ENCODE measurements around the gene PRDM13. TPM values are rescaled to one million over a fixed set of nuclear protein-coding genes. Genes with fewer than 3 reads are reported as not detected.
"Not testable (repeated sequence)": the region's sequence is repeated elsewhere in the genome, so short reads cannot be mapped to it uniquely, and the experiment has no call there.

PRDM13 gene
- total RNA-seq, 4 donors from 2014 or later = not detected

- no peaks in the 10 kb centered on the region for H3K9me3 ChIP-seq
- peaks cover 14 to 25% (median 23%) of the 10 kb centered on the region in 4 donors for H3K4me1 ChIP-seq
- in situ Hi-C loops (cut with MboI; ENCODE audit: low pct_ligation_motif_present in 1 of 4, low pct_unique_long_range_greater_than_20kb in 1 of 4, low sequenced_read_pairs in 3 of 4) = no loop called here
- H3K27ac ChIP-seq = no peak overlapping the region
- TF ChIP-seq EP300 (IDR thresholded peaks at IDR 0.05; ENCODE audit: low read depth) = no peak
- no peak for TF ChIP-seq POLR2AphosphoS5 (IDR thresholded peaks at IDR 0.05)
- no peak for TF ChIP-seq CTCF (IDR thresholded peaks at IDR 0.05)
- no peak for TF ChIP-seq POLR2A (IDR thresholded peaks at IDR 0.05)
- peaks cover 90% of the 10 kb centered on the region for H3K27me3 ChIP-seq
- intact Hi-C loops (cut with DNase I; ENCODE audit: low total_unique reads) = loop anchor here (5.0 kb wide), 1 partner anchor 151 kb away; no protein-coding TSS in a partner anchor
- no peaks in the 10 kb centered on the region for H3K36me3 ChIP-seq
- no peak for DNase-seq
- 0 to 10% methylated on average over 1 to 58 of the region's 63 CpGs for WGBS, 2 donors (ENCODE audit: low coverage in 1 of 2)
- peak overlapping the region in 1 of 4 donors; percentile 10 for H3K4me3 ChIP-seq
Measured at GRCh38 chr6:99590728-99591672, 15.6 kb upstream of the PRDM13 start.

- no peak overlapping the region for H3K4me3 ChIP-seq
- H3K27me3 ChIP-seq = peaks cover 95% of the 10 kb centered on the region
- H3K27ac ChIP-seq = no peak overlapping the region
- in situ Hi-C loops (cut with MboI; ENCODE audit: low pct_ligation_motif_present in 1 of 4, low pct_unique_long_range_greater_than_20kb in 1 of 4, low sequenced_read_pairs in 3 of 4) (no loop called here), intact Hi-C loops (cut with DNase I; ENCODE audit: low total_unique reads) (loop anchor here (5.0 kb wide), 1 partner anchor 150 kb away; no protein-coding TSS in a partner anchor)
- TF ChIP-seq CTCF (IDR thresholded peaks at IDR 0.05) (no peak), EP300 (IDR thresholded peaks at IDR 0.05; ENCODE audit: low read depth) (no peak), POLR2A (IDR thresholded peaks at IDR 0.05) (no peak), POLR2AphosphoS5 (IDR thresholded peaks at IDR 0.05) (no peak)
- no peaks in the 10 kb centered on the region for H3K36me3 ChIP-seq
- no peaks in the 10 kb centered on the region for H3K9me3 ChIP-seq
- no peak for DNase-seq
- H3K4me1 ChIP-seq = peaks cover 14 to 25% (median 23%) of the 10 kb centered on the region in 4 donors
- WGBS, 2 donors (ENCODE audit: low coverage in 1 of 2) = 19 to 32% methylated on average over 6 of the region's 6 CpGs
Measured at GRCh38 chr6:99591673-99592364, 14.8 kb upstream of the PRDM13 start.

- TF ChIP-seq POLR2AphosphoS5 (IDR thresholded peaks at IDR 0.05) (no peak), POLR2A (IDR thresholded peaks at IDR 0.05) (no peak), CTCF (IDR thresholded peaks at IDR 0.05) (no peak), EP300 (IDR thresholded peaks at IDR 0.05; ENCODE audit: low read depth) (no peak)
- no peak overlapping the region for H3K27ac ChIP-seq
- H3K36me3 ChIP-seq = no peaks in the 10 kb centered on the region
- intact Hi-C loops (cut with DNase I; ENCODE audit: low total_unique reads) = loop anchor here (5.0 kb wide), 1 partner anchor 149 kb away; no protein-coding TSS in a partner anchor
- peaks cover 14 to 25% (median 23%) of the 10 kb centered on the region in 4 donors for H3K4me1 ChIP-seq
- H3K27me3 ChIP-seq = peaks cover 100% of the 10 kb centered on the region
- in situ Hi-C loops (cut with MboI; ENCODE audit: low pct_ligation_motif_present in 1 of 4, low pct_unique_long_range_greater_than_20kb in 1 of 4, low sequenced_read_pairs in 3 of 4) = no loop called here
- no peak for DNase-seq
- H3K9me3 ChIP-seq = no peaks in the 10 kb centered on the region
- 50% methylated on average over 1 of the region's 1 CpG; no CpG with 5 or more reads in 1 of the 2 donors for WGBS, 2 donors (ENCODE audit: low coverage in 1 of 2)
- no peak overlapping the region for H3K4me3 ChIP-seq
Measured at GRCh38 chr6:99592900-99593299, 13.7 kb upstream of the PRDM13 start.

- in situ Hi-C loops (cut with MboI; ENCODE audit: low pct_ligation_motif_present in 1 of 4, low pct_unique_long_range_greater_than_20kb in 1 of 4, low sequenced_read_pairs in 3 of 4) = not testable (repeated sequence)
- H3K27me3 ChIP-seq = peaks cover 100% of the 10 kb centered on the region
Measured at GRCh38 chr6:99594696-99595095, 11.9 kb upstream of the PRDM13 start.

More at GRCh38 chr6:99594696-99595095, 11.9 kb upstream of the PRDM13 start:
- H3K9me3 ChIP-seq, H3K27ac ChIP-seq, H3K4me3 ChIP-seq, H3K36me3 ChIP-seq, DNase-seq: not testable (repeated sequence)
- 84 to 98% methylated on average over 8 of the region's 8 CpGs for WGBS, 2 donors (ENCODE audit: low coverage in 1 of 2)
- intact Hi-C loops (cut with DNase I; ENCODE audit: low total_unique reads) = loop anchor here (5.0 kb wide), 1 partner anchor 148 kb away; no protein-coding TSS in a partner anchor
- H3K4me1 ChIP-seq = peaks cover 0 to 11% (median 8%) of the 10 kb centered on the region in 4 donors

All from transverse colon (tissue), 4 donors.